Stomach (tissue), 9 donors: ENCODE measurements around the gene ZBTB1. TPM values are rescaled to one million over a fixed set of nuclear protein-coding genes. Genes with fewer than 3 reads are reported as not detected.

ENCODE experiments used
- DNase-seq, 2 donors: peaks; one replicate each; pipeline versions ENCODE4 v3.0.0 to v3.0.0-alpha.2; 2013 to 2019
- H3K27ac ChIP-seq, 5 donors: fragments of 200-600 bp in 4 of 5; sonication (generic) in 4 of 5; one replicate each; pipeline ENCODE4 v1.5.1; 2013 to 2019; ENCODE audit warnings: mild to moderate bottlenecking in 1 of 5, moderate library complexity in 1 of 5
- H3K27me3 ChIP-seq, 3 donors: fragments of 200-600 bp; sonication (generic); one replicate each; pipeline ENCODE4 v1.5.1; 2017 to 2019; ENCODE audit warnings: mixed run types in 1 of 3
- H3K36me3 ChIP-seq, 4 donors: fragments of 200-600 bp; sonication (generic); 1 replicate in 3 of 4; 2 replicates in 1 of 4; pipeline ENCODE4 v1.5.1; 2016 to 2019
- H3K4me1 ChIP-seq, 4 donors: fragments of 200-600 bp; sonication (generic); one replicate each; pipeline ENCODE4 v1.5.1; 2016 to 2019
- H3K4me3 ChIP-seq, 4 donors: fragments of 200-600 bp; sonication (generic) in 3 of 4; one replicate each; pipeline ENCODE4 v1.5.1; 2016 to 2019; ENCODE audit warnings: mild to moderate bottlenecking in 1 of 4
- H3K9me3 ChIP-seq, 4 donors: fragments of 200-600 bp; sonication (generic); one replicate each; pipeline ENCODE4 v1.5.1; 2016 to 2019
- EP300 ChIP-seq: sonication (generic); formaldehyde crosslinking; IDR thresholded peaks from one replicate; pipeline ENCODE4 v1.6.1; 2017; ENCODE audit warnings: antibody characterized with exemption
- POLR2A ChIP-seq, 4 donors: fragments of 450-650 bp; IDR thresholded peaks; one replicate each; pipeline ENCODE4 v1.6.1; 2016; ENCODE audit warnings: antibody characterized with exemption in 4 of 4, control low read depth in 2 of 4, mild to moderate bottlenecking in 1 of 4, moderate library complexity in 1 of 4
- POLR2AphosphoS5 ChIP-seq, 3 donors: sonication (generic); formaldehyde crosslinking; IDR thresholded peaks; one replicate each; pipeline ENCODE4 v1.6.1; 2016; ENCODE audit warnings: antibody characterized with exemption in 3 of 3
- WGBS, 5 donors: extraction: QIAGEN DNeasy Blood & Tissue Kit in 3 of 5; methylation state at CpG; one replicate each; pipeline versions ENCODE4 v1.1.5 to v1.1.7; 2013 to 2018; 5-methylcytosine and 5-hydroxymethylcytosine counted together
- intact Hi-C: fragments of 100-400 bp; cut with DNase I; formaldehyde crosslinking; loops from one replicate; pipeline ENCODE4 v1.15.1; 2023; ENCODE audit warnings: low total_unique reads
- polyA plus RNA-seq, 3 donors: library from polyadenylated mRNA; stranded (reverse); fragments of 200-250 nt; gene quantifications; one replicate each; pipeline ENCODE4 v1.2.3, GENCODE V29; 2013
- total RNA-seq, 5 donors: library from RNA; depleted of rRNA; stranded (reverse); fragments of >200 nt; gene quantifications; one replicate each; pipeline versions ENCODE4 v1.1.0 to v1.2.3, GENCODE V29; 2014 to 2016
- TF ChIP-seq, protein P1 (sequence below), 7 experiments: fragments of 450-650 bp in 4 of 7; fragments of 200-600 bp in 3 of 7; sonication (generic) in 3 of 7; IDR thresholded peaks; one replicate each; pipeline ENCODE4 v1.5.1; 2016 to 2019; ENCODE audit warnings: antibody characterized with exemption in 7 of 7, control low read depth in 2 of 7, mild to moderate bottlenecking in 1 of 7
- donor health status: healthy with polysubstance abuse.
- donor health status: Bipolar disorder and iron deficiency.
- donor health status: healthy.

Gene ZBTB1
- total and polyA plus RNA-seq, 8 donors, result 9.8 to 137 (median 37.4) TPM

DNA sequence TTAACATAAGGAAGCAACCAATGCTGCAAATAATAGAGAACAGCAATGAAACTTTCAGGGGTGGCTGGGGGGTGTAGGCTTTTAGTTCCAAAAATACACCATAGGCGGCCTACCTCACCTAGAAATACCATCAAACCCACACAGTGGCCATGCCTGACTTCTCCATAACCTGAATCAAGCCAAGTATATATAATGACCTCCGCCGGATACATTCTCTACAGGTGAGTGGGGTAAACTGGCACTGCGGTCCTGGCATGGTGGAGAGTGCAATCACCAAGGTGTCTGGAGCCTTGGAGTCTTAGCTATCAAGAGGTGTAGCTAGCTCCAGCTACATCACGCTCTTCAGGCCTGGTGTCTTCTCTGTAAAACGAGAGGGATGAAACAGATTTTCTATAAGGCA lies 2.1 kb upstream of the ZBTB1 start:
- Histone ChIP-seq H3K36me3 (peaks cover 0 to 14% (median 0%) of the 10 kb centered on the region in 4 donors), H3K9me3 (no peaks in the 10 kb centered on the region), H3K4me1 (peaks cover 41 to 67% (median 50%) of the 10 kb centered on the region in 4 donors), H3K4me3 (peak overlapping the region; percentile 60 to 88 (median 72)), H3K27me3 (no peaks in the 10 kb centered on the region), H3K27ac (peak overlapping the region; percentile 93 to 100 (median 99))
- TF ChIP-seq, protein P1, sequence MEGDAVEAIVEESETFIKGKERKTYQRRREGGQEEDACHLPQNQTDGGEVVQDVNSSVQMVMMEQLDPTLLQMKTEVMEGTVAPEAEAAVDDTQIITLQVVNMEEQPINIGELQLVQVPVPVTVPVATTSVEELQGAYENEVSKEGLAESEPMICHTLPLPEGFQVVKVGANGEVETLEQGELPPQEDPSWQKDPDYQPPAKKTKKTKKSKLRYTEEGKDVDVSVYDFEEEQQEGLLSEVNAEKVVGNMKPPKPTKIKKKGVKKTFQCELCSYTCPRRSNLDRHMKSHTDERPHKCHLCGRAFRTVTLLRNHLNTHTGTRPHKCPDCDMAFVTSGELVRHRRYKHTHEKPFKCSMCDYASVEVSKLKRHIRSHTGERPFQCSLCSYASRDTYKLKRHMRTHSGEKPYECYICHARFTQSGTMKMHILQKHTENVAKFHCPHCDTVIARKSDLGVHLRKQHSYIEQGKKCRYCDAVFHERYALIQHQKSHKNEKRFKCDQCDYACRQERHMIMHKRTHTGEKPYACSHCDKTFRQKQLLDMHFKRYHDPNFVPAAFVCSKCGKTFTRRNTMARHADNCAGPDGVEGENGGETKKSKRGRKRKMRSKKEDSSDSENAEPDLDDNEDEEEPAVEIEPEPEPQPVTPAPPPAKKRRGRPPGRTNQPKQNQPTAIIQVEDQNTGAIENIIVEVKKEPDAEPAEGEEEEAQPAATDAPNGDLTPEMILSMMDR (IDR thresholded peaks at IDR 0.05), result no peak
- no peak for TF ChIP-seq POLR2A (IDR thresholded peaks at IDR 0.05)
- TF ChIP-seq POLR2AphosphoS5 (IDR thresholded peaks at IDR 0.05), result no peak
- no peak for TF ChIP-seq EP300
- peak in 1 of 2 donors; percentile 27 for DNase-seq
- 38 to 50% (median 41%) methylated on average over 6 of the region's 6 CpGs for WGBS, 5 donors
- intact Hi-C loops, result no loop called here

DNA sequence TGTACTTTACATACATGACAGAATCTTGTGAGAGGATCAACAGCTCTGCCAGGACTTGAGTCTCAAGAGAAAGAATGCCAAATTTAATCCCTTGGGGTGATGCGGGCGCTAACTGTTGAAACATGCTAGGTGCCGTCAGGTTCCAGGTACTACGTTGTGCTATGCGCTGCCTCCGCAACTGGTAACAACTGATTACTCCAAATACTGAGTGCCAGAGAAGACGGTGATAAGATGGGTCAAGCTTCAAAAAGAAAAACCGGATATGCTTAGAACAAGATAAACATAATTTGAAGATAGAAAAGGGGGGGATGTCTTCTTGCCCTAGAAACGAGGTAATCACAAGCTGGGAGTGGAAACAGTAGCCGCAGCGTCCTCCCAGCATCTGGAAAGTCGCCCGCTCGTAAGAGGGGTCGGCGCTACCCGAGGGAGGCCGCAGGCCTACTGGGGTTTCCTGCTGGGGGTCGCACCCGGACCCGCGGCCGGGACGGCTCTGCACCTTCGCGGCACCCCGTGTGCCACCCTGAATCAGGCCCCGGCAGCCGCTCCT lies 1.6 kb upstream of the ZBTB1 start:
- intact Hi-C loops, result no loop called here
- Histone ChIP-seq H3K27ac (peak overlapping the region; percentile 93 to 100 (median 99)), H3K36me3 (peaks cover 0 to 12% (median 0%) of the 10 kb centered on the region in 4 donors), H3K4me1 (peaks cover 46 to 67% (median 55%) of the 10 kb centered on the region in 4 donors), H3K9me3 (no peaks in the 10 kb centered on the region), H3K4me3 (peak overlapping the region; percentile 60 to 88 (median 72)), H3K27me3 (no peaks in the 10 kb centered on the region)
- peak; percentile 43 to 74 for DNase-seq
- TF ChIP-seq POLR2A (IDR thresholded peaks at IDR 0.05), result no peak
- WGBS, 5 donors, result 0 to 1% (median 0%) methylated on average over 23 to 29 of the region's 29 CpGs

DNA sequence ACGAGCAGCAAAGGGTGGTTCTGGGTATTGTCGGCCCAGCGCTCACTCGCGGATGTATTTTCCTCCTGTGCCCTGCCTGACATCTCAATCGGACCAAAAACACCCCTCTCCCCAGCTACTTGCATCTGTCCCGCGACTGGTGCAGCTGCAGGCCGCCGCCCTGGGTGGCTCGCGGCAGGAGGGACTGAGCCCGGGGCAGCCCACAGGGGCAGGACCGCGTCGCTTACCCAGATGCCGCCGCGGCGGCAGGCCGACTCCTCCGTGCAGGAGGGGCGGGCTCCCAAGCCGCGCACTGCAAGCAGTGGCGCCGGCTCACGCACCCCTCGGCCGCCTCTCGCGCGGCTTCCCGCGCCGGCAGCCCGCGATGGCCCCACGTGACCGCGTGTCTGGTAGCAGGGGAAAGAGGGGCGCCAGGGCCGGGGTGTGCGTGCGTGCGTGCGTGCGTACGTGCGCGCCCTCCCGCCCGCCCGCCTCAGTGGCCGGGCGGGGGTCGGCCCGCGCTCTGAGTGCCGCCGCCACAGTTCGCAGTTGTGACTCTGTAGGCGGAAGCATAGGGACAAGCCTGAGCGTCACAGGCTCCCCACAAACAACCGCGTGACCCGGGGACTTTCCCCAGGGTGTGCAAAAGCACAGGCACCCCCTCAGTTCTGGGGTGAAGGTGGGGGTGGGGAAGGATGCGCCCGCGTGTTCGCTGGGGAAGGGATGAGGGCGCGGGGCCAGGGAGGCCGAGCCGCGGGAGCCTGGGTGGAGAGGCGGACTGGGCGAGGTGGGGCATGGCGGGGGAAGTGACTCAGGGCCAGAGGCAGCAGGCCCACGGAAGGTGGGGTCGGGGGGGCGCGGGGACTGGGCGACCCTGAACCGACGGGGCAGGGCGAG lies 898 bp upstream of the ZBTB1 start, which contains the start of gene ZBTB25:
TSS of gene ZBTB25 (minus strand) at position 405 of the 876 bp plus-strand sequence. CDS start 13,305 bp downstream, outside the sequence.
- TF ChIP-seq, protein P1 (IDR thresholded peaks at IDR 0.05), result no peak
- peak in 2 of 3 donors; percentile 86 to 89 for TF ChIP-seq POLR2AphosphoS5 (IDR thresholded peaks at IDR 0.05)
- intact Hi-C loops, result no loop called here
- Histone ChIP-seq H3K36me3 (peaks cover 0 to 5% (median 0%) of the 10 kb centered on the region in 4 donors), H3K4me1 (peaks cover 47 to 71% (median 60%) of the 10 kb centered on the region in 4 donors), H3K4me3 (peak within 1 kb of the TSS; percentile 60 to 88 (median 72)), H3K27me3 (no peaks in the 10 kb centered on the region), H3K9me3 (no peaks in the 10 kb centered on the region), H3K27ac (peak within 1 kb of the TSS; percentile 93 to 100 (median 99))
- 0 to 1% (median 0%) methylated on average over 38 to 87 of the region's 87 CpGs for WGBS, 5 donors
- DNase-seq, result peak; percentile 89 to 98

DNA sequence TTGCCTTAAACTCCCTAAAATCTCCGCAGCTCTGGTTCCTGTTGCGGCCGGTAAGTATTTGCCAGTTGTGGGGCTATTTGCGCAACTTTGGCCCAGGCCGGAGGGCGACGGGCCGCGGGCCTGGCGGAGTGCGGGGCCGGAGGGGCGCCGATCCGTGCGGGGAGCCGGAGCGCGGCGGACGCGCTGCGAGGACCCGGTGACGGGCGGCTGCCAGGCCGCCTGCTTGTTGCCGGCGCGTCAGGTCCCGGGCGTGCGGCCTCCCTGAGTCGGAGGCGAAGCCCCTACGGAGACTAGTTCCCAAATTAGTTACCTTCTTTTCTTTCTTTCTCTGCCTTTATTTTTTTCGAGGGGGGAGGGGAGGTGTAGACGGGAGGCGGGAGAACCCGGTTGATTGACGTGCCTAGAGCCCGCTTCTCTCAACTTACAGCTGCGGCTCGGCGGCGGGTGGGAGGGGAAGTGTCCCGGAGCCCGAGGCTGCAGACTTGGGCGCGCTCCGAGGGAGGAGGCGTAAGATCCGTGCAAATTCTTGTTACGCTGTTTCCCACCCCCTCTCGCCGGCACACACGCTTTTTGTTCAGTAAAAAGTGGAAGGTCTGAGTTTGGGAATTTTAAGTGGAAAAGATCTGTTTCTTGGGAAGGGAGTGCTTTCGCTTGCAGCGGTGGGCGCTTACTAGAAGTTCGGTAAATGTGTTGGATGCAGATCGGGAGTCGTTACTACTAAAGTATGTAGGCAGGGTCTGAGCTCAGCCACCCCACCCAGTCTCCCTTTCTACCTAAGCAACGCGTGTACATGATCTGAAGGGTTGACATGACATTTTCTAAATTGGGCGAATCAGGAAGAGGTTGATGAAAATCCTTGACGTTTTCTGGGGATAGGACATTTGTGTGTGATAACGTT lies 576 bp downstream of the ZBTB1 start:
- no peaks in the 10 kb centered on the region for H3K36me3 ChIP-seq
- peaks cover 47 to 77% (median 62%) of the 10 kb centered on the region in 4 donors for H3K4me1 ChIP-seq
- no peaks in the 10 kb centered on the region for H3K27me3 ChIP-seq
- no peaks in the 10 kb centered on the region for H3K9me3 ChIP-seq
- 0 to 1% (median 1%) methylated on average over 47 to 68 of the region's 68 CpGs for WGBS, 5 donors
- H3K4me3 ChIP-seq, result peak overlapping the region; percentile 60 to 88 (median 72)
- DNase-seq, result peak; percentile 90 to 96
- intact Hi-C loops, result no loop called here
- peak overlapping the region; percentile 93 to 100 (median 99) for H3K27ac ChIP-seq
- TF ChIP-seq POLR2AphosphoS5 (IDR thresholded peaks at IDR 0.05) (peak in 2 of 3 donors; percentile 8 to 48), POLR2A (IDR thresholded peaks at IDR 0.05) (no peak)
